CD4-positive, alpha-beta T cell treated with Interleukin-1 beta for 1 hour (primary cell): Measurements from ENCODE around the gene LIPC.
A peak's percentile ranks its signal among the peaks of the same experiment; 100 is the strongest.

Experiments used
- DNase-seq, 2 donors: peaks; one replicate each; pipeline ENCODE4 v3.0.0-alpha.2; 2020 to 2022

LIPC gene

GRCh38 chr15:58459560-58459959 is 27.8 kb downstream of the LIPC start:
- no peak for DNase-seq

- no peak for DNase-seq
Measured at GRCh38 chr15:58460116-58460790, 28.5 kb downstream of the LIPC start.

- no peak for DNase-seq
Measured at GRCh38 chr15:58460872-58461271, 29.1 kb downstream of the LIPC start.

- DNase-seq = no peak
Measured at GRCh38 chr15:58462547-58462946, 30.8 kb downstream of the LIPC start.

- DNase-seq = no peak
Measured at GRCh38 chr15:58462973-58463663, 31.3 kb downstream of the LIPC start.

- no peak for DNase-seq
Measured at GRCh38 chr15:58463815-58464650, 32.2 kb downstream of the LIPC start.

GRCh38 chr15:58465070-58465469 is 33.3 kb downstream of the LIPC start:
- no peak for DNase-seq

- DNase-seq = no peak
Measured at GRCh38 chr15:58465866-58466517, 34.2 kb downstream of the LIPC start.

GRCh38 chr15:58466566-58466965 is 34.8 kb downstream of the LIPC start:
- DNase-seq = no peak

- DNase-seq = no peak
Measured at GRCh38 chr15:58467121-58467721, 35.4 kb downstream of the LIPC start.

- DNase-seq = no peak
Measured at GRCh38 chr15:58467722-58468423, 36.1 kb downstream of the LIPC start.

- no peak for DNase-seq
Measured at GRCh38 chr15:58469432-58470353, 37.9 kb downstream of the LIPC start.

- no peak for DNase-seq
Measured at GRCh38 chr15:58471348-58471747, 39.6 kb downstream of the LIPC start.

GRCh38 chr15:58472221-58472620 is 40.4 kb downstream of the LIPC start:
- DNase-seq = no peak

GRCh38 chr15:58472821-58473581 is 41.2 kb downstream of the LIPC start:
- DNase-seq = peak; percentile 45 to 56

GRCh38 chr15:58473724-58474123 is 41.9 kb downstream of the LIPC start:
- DNase-seq = peak in 1 of 2 donors; percentile 17

- no peak for DNase-seq
Measured at GRCh38 chr15:58474741-58475323, 43.0 kb downstream of the LIPC start.

- no peak for DNase-seq
Measured at GRCh38 chr15:58475573-58476524, 44.1 kb downstream of the LIPC start.
